ENCODE measurements around the gene FAIM2. TPM values are rescaled to one million over a fixed set of nuclear protein-coding genes. Genes with fewer than 3 reads are reported as not detected.

FAIM2 gene
- total RNA-seq, 1 donor from 2014 or later: not detected

- Mint-ChIP-seq H3K4me3 (ENCODE audit: unreplicated experiment) (no peak overlapping the region), H3K4me1 (ENCODE audit: unreplicated experiment) (no peaks in the 10 kb centered on the region), H3K27me3 (ENCODE audit: unreplicated experiment) (peaks cover 3% of the 10 kb centered on the region), H3K36me3 (ENCODE audit: low read depth, unreplicated experiment) (no peaks in the 10 kb centered on the region), H3K27ac (ENCODE audit: unreplicated experiment) (no peak overlapping the region), H3K9me3 (ENCODE audit: unreplicated experiment) (no peaks in the 10 kb centered on the region)
- no peak for TF ChIP-seq CTCF (IDR thresholded peaks at IDR 0.05; ENCODE audit: unreplicated experiment)
- DNase-seq (ENCODE audit: low spot score): no peak
These were observed 33.0 kb downstream of the FAIM2 start for GRCh38 chr12:49870501-49871262.

- TF ChIP-seq CTCF (IDR thresholded peaks at IDR 0.05; ENCODE audit: unreplicated experiment): no peak
- Mint-ChIP-seq H3K27me3 (ENCODE audit: unreplicated experiment) (peaks cover 3% of the 10 kb centered on the region), H3K9me3 (ENCODE audit: unreplicated experiment) (no peaks in the 10 kb centered on the region), H3K4me1 (ENCODE audit: unreplicated experiment) (no peaks in the 10 kb centered on the region), H3K27ac (ENCODE audit: unreplicated experiment) (no peak overlapping the region), H3K4me3 (ENCODE audit: unreplicated experiment) (no peak overlapping the region), H3K36me3 (ENCODE audit: low read depth, unreplicated experiment) (no peaks in the 10 kb centered on the region)
- no peak for DNase-seq (ENCODE audit: low spot score)
These were observed 33.7 kb downstream of the FAIM2 start for GRCh38 chr12:49869816-49870500.

- no peaks in the 10 kb centered on the region for H3K9me3 Mint-ChIP-seq (ENCODE audit: unreplicated experiment)
- no peak overlapping the region for H3K4me3 Mint-ChIP-seq (ENCODE audit: unreplicated experiment)
- TF ChIP-seq CTCF (IDR thresholded peaks at IDR 0.05; ENCODE audit: unreplicated experiment): no peak
- no peaks in the 10 kb centered on the region for H3K36me3 Mint-ChIP-seq (ENCODE audit: low read depth, unreplicated experiment)
- DNase-seq (ENCODE audit: low spot score): no peak
- no peak overlapping the region for H3K27ac Mint-ChIP-seq (ENCODE audit: unreplicated experiment)
- peaks cover 3% of the 10 kb centered on the region for H3K27me3 Mint-ChIP-seq (ENCODE audit: unreplicated experiment)
- H3K4me1 Mint-ChIP-seq (ENCODE audit: unreplicated experiment): no peaks in the 10 kb centered on the region
These were observed 34.5 kb downstream of the FAIM2 start for GRCh38 chr12:49868952-49869815.

GRCh38 chr12:49868449-49868848 is 35.3 kb downstream of the FAIM2 start:
- Mint-ChIP-seq H3K27me3 (ENCODE audit: unreplicated experiment) (peaks cover 3% of the 10 kb centered on the region), H3K36me3 (ENCODE audit: low read depth, unreplicated experiment) (no peaks in the 10 kb centered on the region), H3K4me3 (ENCODE audit: unreplicated experiment) (no peak overlapping the region), H3K4me1 (ENCODE audit: unreplicated experiment) (no peaks in the 10 kb centered on the region), H3K27ac (ENCODE audit: unreplicated experiment) (no peak overlapping the region), H3K9me3 (ENCODE audit: unreplicated experiment) (no peaks in the 10 kb centered on the region)
- no peak for TF ChIP-seq CTCF (IDR thresholded peaks at IDR 0.05; ENCODE audit: unreplicated experiment)
- DNase-seq (ENCODE audit: low spot score): no peak

Data from endothelial cell (in vitro differentiated cells).